GM18502 (cell line): Measurements from ENCODE around the gene RIPOR2.
"Not testable (repeated sequence)": the region's sequence is repeated elsewhere in the genome, so short reads cannot be mapped to it uniquely, and the experiment has no call there.

Source experiments
- ATAC-seq: cut with Tn5 transposase; IDR thresholded peaks from one replicate; pipeline ENCODE4 v1.9.1; 2021; ENCODE audit warnings: mild to moderate bottlenecking; ENCODE audit not compliant: unreplicated experiment, poor library complexity

The RIPOR2 gene

DNA sequence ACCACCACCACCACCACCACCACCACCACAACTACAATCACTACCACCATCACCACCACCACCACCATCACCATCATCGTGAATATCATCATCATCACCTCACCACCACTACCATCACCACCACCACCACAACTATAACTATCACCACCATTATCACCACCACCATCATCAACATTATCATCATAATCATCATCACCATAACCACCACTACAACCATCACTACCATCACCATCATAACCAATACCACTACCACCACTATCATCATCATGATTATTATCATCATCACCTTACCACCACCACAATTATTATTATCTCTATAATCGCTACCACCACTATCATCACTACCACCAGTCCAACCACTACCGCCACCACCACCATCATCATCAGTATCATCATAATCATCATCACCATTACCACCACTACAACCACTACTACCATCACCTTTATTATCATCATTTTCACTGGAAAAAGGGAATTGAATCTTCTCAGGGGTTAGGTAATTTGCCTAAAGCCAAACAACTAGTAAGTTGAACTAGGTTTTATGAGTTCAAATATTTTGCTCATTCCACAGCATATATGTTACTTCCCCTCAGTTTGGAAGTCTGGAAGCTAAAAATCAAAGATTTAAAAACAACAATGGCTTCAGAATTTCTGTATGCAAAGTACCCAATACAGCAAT is 8.3 kb downstream of the RIPOR2 start:
- no peak for ATAC-seq

DNA sequence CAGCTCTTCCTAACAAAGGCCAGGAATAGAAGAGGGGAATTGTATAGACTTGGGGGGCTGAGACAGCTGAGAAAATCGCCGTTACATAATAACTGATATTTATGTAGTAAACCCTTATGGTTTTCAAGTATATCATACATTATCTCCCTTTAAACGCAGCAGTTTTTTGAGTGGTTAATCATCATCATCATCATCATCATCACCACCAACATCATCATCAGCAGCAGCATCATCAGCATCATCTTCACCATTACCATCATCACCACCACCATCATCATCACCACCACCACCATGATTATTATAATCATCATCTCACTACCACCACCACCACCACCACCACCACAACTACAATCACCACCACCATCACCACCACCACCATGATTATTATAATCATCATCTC is 9.1 kb downstream of the RIPOR2 start:
- not testable (repeated sequence) for ATAC-seq

DNA sequence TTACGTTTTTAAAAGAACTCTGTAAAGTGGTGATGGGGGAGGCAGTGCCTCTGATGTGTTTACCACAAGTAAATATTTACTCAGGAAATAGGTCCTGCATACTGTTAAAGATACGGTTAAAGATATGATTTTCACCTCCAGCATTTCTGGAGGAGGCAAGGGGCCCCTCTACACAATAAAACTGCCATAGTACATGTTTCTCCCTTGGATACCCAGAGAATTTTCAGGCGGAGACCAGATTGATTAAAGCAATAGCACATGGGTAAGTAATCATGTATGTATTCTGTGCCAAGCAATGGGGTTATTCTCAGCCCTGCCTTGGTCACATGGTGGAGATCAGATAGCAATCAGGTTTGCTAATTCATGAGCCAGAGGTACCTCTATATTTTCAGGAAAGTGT is 9.6 kb downstream of the RIPOR2 start:
- ATAC-seq = no peak

- ATAC-seq = no peak
Observed at GRCh38 chr6:24925661-24926060, 10.1 kb downstream of the RIPOR2 start.

DNA sequence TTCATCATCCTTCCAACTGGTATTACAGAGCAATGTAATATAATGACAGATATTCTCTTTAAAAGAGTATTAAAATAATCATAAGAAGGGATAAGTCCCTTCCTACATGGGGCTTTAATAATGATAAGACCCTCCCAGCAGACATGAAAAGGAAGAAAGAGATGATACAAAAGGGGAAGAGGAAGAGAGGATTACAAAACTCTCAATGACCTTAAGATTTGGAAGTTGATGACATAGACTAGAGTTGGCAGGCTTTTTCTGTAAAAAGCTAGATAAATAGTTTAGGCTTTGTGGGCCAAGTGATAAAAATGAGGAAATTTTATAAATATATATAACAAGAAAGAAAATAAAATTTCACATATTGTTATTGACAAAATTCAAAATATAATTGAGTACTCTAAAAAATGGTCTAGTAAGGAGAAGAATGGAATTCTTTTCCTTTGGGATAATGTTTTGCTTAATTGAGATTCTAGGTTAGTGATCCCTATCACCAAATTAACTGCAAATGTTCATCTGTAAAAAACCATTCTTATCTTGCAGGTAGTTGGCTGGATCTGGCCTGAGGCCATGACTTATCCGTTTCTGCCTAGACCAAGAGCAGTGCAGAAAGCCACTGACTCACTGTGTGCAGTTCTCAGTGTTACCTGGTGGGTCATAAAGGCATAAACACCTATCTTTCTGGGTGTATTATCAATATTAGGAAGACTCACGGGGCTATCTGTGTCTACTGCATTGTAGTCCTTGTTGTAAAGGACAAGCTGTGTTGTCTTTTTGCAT is 11.0 kb downstream of the RIPOR2 start:
- ATAC-seq = no peak

DNA sequence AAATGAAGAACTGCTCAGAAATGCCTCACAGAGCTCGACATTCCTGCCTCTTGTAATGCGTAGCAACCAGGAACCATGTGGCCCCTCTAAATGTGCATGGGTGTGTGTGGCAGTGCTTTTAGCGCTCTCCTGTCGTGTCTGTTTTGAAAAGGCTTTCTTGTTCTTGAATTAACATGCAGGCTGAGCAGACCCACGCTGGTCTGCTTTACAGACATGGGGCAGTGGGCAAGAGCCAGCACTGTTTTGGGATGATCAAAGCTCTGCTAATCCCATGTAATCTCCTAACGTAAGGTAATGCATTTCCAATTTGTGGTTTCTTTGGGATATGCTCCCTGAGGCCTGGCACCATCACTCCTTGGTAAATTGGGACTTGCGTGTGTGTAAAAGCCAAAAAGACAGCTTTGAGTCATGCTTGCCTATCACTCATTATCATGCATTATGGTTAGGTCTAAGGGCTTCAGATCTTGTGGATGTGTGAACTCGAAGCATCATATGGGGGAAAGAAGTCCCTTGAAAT is 11.8 kb downstream of the RIPOR2 start:
- ATAC-seq = no peak

DNA sequence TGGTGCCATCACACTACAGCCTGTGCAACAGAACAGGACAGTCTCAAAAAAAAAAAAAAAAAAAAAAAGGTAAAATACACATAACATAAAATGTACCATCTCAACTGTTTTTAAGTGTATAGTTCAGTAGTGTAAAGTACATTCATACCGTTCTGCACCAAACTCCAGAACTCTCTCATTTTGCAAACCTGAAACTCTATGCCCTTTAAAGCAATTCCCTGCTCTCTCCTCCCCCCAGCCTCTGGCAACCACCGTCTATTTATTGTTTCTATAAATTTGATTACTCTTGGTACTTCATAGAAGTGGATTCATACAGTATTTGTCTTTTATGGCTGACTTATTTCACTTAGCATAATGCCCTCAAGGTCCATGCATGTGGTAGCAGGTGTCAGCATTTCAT is 12.9 kb downstream of the RIPOR2 start:
- no peak for ATAC-seq

DNA sequence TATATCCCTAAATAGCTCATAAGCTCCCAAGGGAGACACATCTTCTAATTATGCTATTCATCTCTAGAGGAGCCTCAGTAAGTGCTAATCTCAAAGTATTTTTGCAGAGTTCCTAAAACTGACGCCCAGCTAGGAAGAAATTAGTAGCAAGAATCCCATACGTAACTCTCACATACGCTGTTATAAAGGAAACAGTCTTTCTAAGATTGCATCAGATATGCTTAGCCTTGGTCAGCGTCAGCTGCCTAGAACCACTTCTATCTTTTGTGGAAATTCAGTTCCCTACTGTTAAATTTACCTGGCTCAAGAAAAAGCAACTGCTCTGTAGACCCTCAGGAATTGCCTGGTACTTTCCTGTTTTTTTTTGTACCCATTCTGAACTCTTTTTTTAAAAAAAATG is 13.6 kb downstream of the RIPOR2 start:
- ATAC-seq = no peak

GRCh38 chr6:24920136-24920535 is 15.6 kb downstream of the RIPOR2 start:
- ATAC-seq = no peak

- peak; percentile 66 for ATAC-seq
Observed at GRCh38 chr6:24919056-24919892, 16.5 kb downstream of the RIPOR2 start.

DNA sequence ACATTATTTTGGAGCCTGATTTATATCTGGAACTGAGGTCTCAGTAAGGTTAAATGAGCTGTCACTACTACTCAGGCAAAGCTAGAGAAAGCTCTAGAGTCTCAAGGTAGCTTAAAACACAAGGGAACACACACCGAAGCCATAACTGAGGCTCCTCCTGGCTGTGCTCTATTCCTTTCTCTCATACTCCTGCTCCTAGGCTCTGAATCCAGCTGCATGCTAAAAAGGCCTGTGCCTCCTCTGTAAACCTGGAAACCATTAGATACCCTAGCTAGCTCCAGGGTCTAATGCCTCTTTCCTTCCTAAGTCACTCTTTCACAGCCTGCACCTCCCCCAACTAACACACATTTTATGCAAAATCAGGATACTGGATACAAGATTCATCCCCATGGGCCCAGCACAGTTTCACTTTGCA is 17.1 kb downstream of the RIPOR2 start:
- ATAC-seq = no peak

GRCh38 chr6:24916496-24916895 is 19.3 kb downstream of the RIPOR2 start:
- no peak for ATAC-seq

DNA sequence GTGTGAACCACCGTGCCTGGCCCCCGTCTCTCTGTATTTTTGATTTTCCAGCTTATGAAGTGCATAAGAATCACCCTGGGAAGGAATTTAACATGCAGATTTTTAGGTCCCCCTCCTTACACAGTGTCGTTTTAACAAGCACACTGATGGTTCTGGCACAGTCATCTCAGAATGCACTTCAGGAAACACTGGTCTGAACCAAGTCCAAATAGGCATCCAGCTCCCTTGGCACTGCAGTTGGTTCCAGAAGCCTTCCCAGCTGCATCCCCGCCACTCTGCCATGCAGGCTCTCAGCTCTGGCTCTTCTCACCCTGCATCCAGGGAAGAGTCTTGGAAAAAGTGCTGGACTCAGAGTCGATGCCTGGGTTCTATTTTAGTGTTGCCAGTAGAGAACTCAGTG is 20.1 kb downstream of the RIPOR2 start:
- ATAC-seq = no peak

DNA sequence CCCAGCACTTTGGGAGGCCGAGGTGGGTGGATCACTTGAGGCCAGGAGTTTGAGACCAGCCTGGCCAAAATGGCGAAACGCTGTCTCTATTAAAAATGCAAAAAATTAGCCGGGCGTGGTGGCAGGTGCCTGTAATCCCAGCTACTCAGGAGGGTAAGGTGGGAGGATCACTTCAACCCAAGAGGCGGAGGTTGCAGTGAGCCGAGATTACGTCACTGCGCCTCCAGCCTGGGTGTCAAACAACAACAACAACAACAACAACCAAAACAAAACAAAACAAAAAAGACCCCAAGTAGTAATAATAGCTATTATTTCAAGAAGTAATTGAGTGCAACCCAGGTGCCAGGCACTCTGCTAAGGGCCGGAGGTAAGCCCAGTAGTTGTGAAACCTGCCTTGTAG is 21.7 kb downstream of the RIPOR2 start:
- ATAC-seq = not testable (repeated sequence)

DNA sequence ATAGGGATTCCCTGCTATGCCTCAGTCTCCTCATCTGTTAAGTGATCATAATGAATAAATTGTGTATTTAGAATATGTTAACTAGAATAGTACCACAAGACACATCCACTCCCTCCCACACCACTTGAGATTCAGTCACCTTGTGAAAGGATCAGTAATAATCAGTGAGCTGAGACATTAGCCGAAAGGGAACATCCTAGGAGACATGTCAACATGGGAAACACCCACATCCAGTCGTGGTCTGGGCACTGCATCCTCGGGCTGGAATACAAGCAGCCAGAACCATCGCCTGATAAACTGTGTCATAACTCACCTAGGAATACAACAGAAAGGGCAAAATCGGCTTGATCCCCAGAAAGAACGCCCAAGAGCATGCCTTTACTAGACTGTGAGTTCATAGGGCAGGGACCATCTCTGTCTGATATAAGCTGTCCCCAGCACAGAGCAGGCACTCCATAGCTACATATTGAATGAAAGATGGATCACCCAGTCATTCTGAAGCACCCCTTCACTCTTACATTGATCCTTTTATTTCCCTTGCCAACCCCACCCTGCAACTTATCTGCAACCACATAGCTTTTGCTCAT is 23.9 kb downstream of the RIPOR2 start:
- ATAC-seq = no peak

DNA sequence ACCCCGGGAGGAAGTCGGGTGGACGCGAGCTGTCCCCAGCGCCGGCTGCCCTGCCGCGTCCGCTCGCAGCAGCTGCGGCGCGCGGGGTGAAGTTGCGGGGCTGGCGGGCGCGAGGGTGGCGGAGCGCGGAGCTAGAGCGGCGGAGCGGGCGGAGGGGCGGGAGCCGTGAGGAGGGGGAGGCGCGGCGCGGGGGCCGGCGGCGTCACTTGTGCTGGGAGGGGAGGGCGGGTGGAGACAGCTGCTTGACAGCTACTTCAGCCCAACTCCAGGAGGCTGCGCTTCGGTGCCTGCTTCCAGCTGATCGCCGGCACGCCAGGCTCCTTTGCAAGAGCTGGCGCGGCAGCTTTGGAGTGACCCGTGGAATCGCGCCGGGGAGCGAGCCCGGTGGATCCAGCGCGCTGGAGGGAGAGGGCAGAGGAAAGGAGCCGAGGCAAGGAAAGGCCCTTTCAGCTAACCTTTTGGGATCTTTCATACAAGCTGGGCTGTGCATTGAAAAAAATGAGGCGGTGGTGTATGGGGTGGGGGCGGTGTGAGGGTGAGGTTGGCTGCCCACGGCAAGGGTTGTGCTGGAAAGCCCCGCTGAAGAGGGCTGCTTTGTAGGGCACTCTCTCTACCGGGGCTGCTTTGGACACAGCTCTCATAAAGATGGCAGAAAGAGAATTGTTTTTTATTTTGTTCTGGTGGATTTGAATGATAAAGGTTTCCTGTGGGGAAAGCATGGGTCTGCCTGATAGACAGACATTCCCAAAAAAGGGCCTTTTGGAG is 24.6 kb downstream of the RIPOR2 start:
- ATAC-seq = peak; percentile 33

- peak; percentile 59 for ATAC-seq
Observed at GRCh38 chr6:24910331-24910960, 25.3 kb downstream of the RIPOR2 start.

DNA sequence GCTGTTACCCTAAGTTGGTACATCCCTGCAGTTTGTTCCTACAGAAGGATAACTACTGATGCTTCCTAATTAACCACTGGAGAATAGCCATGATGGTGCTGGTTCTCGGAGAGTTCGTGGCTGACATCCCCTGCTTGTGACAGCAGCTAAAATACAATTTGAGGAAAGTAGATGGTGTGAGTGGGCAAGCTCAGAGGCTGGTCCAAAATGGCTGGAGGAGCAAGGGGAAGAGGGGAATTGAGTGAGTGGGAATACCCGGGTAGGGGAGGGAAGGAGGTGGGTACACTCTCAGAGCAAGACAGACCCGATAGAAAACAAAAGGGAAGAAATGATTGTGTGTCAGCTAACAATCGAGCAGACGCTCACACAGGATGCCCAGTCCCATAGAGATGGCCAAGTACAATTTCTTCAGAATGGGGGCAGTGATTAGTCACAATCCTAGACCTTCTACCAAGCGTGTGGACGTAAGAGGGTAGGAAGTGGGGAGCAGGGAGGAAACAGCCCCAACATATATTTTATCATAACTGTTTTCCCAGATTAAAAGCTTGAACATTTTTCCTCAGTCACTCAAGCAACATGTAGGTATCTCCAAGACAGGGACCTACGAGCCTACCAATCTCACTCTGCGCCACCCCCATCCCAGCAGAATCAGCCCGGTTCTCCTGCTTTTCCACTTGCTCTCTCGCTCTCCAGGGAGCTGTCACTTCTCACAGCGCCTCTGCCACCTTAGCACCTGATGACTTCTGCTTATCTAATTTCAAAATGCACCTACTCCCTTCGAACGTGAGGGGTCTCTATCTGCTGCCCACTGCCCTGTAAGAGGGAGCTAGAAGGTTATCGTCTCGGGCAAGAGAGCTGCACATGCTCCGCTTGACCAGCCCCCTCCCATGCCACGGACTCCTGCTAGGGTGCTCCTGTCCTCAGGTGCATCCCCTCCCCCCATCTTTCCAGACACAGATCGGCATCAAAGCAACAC is 26.2 kb downstream of the RIPOR2 start:
- no peak for ATAC-seq
